Uterus (tissue), 2 donors: ENCODE results near the gene CD163.

Experiments
- CTCF ChIP-seq, 4 experiments: fragments of 200-600 bp in 2 of 4; fragments of 450-650 bp in 2 of 4; sonication (generic) in 2 of 4; IDR thresholded peaks; one replicate each; pipeline ENCODE4 v1.5.1; 2016 to 2019; ENCODE audit warnings: antibody characterized with exemption in 4 of 4, mild to moderate bottlenecking in 2 of 4, moderate library complexity in 1 of 4
- POLR2A ChIP-seq, 2 donors: fragments of 450-650 bp; IDR thresholded peaks; one replicate each; pipeline ENCODE4 v1.6.1; 2016; ENCODE audit warnings: antibody characterized with exemption in 2 of 2, mild to moderate bottlenecking in 1 of 2, moderate library complexity in 1 of 2

GRCh38 chr12:7502612-7503011 lies 965 bp downstream of the CD163 start:
- TF ChIP-seq POLR2A (IDR thresholded peaks at IDR 0.05) = no peak
- no peak for TF ChIP-seq CTCF (IDR thresholded peaks at IDR 0.05)
